NCI-H2029 treated with DMSO at 0.1 percent for 48 hours (cell line): ENCODE measurements around the gene C3orf18.
"Not testable (repeated sequence)": the region's sequence is repeated elsewhere in the genome, so short reads cannot be mapped to it uniquely, and the experiment has no call there.

ENCODE experiments used
- DNase-seq: peaks from one replicate; lab custom pipeline; 2025; lab: John Stamatoyannopoulos, UW

C3orf18 gene

DNA sequence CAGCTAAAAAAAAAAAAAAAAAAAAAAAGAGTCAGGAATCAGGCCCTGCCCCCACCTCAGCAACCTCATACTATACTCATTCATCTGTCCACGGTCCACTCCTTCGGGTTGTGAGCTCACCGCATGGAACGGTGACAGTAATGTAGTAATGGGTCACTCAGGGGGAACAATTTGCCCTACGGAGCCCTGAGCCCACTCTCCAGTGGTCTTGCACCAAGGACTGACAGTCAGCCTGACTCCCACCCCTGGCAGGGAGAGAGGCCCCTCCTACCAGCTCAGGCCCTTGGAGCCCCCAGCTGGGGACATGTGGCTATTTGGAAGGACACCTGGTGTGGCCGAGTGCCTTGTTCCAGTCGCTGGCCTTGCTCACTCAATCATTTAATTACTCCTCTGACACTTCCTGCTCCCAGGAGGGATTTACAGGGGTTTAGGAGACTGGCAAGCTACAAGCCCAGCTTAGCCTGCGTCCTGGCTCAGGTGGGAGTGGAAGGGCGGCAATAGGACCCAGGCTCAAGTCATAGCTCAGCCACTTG is 44.2 kb downstream of the C3orf18 start:
- DNase-seq: no peak

DNA sequence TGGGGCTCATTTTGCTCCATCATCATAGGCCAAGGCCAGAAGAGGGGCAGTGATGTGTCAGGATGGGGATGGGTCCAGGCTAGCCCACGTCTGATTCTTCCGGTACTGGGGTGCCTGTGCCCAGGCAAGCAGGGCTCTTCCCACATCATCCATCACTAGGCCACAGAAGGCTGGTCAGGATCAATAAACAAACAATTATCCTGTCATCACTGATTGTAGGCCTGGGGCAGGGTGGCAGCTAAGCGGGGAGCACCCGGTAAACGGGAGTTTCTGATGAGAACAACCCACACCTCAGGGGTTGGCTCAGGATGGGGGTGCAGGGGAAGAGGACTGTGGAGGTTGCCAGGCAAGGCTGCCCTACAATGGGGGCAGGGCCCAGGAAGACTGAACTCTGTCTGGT is 46.0 kb downstream of the C3orf18 start:
- no peak for DNase-seq

DNA sequence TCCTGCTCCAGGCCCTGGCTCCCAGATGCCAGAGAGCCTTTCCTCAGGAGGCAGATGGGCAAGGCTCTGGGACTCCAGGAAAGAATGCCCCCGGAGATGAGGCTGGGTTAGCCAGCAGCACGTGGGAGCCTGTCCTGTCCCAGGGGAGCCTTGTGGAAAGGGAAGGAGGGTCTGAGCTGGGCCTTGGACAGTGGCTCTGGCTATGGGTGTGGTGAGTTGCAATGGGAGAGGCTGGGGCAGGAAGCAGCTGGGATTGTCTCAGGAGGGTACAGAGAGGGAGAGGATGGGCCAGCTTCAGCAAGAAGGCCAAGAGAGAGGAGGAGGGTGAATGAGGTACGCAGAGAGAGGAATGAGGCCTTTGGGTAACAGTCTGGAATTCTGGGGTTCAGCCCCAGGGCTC is 46.7 kb downstream of the C3orf18 start:
- no peak for DNase-seq

DNA sequence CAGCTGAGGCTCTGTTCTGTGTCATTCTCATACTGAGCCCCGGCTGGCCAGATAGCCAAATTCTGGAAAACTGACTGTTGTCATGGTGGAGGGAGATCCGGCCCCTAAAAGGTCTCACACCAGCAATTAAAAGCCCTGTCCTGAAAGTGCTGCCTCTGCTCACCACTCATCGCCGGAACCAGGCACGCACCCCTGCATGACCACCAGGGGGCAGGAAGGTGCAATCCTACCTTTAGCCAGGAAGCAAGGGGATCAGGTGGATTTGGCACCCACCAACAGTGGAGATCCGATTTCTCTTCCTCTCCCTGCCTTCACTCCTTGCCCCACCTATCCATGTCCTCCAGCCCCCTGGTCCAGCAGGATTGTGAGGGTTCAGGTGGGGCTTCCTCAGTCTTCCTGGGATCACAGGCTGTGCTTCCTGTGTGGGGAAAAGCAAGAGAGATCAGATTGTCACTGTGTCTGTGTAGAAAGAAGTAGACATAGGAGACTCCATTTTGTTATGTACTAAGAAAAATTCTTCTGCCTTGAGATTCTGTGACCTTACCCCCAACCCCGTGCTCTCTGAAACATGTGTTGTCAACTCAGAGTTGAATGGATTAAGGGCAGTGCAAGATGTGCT is 48.0 kb downstream of the C3orf18 start:
- DNase-seq: peak; percentile 5

DNA sequence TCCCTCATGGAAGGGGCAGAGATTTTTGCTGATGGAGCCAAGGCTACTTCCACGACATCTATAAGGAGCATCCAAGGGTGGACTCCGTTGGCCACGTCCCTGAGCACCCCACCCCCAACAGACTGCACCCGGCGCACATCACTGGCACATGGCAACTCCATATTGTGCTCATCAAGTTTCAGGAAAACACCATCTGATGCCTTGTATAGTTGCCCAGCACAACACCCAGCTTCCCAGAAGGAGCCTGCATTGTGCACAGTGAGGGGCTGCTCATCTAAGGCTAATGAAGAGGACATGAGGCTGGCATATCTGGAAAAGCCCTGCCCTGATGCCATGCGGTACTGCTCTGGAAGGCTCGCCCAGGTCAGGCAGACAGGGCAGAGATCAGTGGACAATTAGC is 49.1 kb downstream of the C3orf18 start:
- no peak for DNase-seq

DNA sequence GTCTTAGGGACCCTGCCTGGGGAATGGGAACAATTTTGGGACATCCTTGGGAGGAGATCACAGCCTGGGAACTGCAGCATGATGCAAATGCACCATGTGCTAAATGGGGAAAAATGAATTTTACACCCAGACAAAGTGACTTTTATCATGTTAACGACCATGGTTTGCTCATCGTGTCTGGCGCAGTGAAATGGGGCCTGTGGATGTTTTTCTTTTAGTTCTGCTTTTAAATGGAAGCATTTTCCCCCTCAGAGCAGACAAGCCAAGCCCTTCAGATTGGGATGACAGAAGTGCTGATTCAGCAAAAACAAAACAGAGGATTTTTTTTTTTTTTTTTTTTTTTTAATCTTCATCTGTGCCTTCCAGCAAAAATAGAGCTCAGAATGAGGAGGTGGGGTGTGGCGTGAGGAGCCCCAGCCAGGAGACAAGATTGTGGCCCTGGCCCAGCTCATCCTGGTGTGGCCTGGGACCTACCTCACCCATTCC is 49.8 kb downstream of the C3orf18 start:
- DNase-seq: no peak

DNA sequence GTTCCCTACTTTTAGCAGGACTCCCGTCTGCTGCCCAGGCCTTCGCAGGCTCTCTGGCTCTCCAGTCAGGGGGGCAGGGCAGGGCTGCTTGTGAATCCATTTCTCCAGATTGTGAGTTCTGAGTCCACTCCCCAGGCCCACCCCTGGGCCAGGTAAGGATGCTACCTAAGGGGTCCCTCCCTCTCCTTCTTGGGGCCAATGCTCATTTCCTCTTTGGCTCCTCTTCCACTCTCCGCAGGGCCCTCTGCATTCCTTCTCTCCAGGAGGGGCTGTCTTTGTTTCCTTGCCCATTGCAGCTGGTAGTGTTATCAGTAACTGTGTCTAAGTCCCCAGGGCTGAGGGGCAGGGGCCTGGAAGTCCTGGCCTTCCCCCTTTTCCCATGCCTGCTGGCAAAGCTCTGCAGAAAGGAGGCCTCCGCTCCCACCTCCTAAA is 51.1 kb downstream of the C3orf18 start:
- no peak for DNase-seq

DNA sequence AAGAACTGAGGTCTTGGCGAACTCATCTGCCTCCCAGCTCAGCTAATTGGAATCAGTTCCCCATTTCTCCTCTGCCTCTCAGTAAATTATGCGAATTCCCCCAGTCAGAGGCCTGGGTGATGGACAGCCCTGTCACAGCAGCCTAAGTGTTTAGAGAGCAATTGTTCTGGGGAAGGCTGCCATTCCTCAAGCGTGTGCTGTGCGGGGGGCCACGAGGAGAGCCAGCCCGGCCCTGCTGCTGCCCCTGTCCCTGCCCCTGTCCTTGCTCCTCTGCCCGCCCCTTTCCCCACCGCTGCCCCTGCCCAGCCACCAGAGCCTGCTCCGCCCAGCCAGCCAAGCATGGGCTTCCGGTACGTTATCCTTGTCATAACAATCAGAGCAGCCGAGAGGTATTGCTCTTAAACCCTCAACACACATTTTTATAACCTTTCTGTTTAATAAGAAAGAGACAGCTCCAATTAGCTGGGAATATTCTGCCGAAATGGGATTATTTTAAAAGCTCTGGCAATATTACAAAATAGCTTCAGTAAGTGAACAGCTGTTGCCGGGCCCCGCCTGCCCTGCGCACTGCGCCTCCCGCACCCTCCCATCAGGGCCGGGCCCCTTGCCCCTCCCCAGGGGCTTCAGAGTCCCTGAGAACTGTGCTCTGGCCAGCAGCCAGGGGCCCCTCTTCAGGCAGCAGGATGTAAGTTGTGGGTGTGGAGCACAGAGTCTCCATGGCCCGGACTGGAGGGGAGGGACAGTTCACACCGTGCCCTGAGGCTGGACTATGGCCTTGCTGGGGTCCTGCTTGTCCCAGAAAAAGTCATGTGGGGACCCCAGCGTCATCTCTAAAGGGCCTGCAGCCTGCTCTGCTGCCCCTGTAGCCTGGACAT is 51.7 kb downstream of the C3orf18 start:
- no peak for DNase-seq

DNA sequence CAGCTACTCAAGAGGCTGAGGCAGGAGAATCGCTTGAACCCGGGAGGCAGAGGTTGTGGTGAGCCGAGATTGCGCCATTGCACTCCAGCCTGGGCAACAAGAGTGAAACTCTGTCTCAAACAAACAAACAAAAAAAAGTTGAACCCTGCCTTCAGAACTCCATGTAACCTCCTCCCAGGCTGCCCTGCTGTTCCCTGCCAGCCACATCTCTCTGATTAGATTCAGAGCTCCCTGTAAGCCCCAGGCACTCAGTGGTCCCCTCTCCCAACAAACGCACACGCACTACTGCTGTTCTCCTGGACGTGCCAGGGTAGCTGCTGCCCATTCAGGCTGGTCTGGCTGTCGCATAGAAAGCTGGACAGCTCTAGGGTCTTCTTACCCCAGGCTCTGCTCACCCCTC is 54.6 kb downstream of the C3orf18 start:
- DNase-seq: not testable (repeated sequence)

DNA sequence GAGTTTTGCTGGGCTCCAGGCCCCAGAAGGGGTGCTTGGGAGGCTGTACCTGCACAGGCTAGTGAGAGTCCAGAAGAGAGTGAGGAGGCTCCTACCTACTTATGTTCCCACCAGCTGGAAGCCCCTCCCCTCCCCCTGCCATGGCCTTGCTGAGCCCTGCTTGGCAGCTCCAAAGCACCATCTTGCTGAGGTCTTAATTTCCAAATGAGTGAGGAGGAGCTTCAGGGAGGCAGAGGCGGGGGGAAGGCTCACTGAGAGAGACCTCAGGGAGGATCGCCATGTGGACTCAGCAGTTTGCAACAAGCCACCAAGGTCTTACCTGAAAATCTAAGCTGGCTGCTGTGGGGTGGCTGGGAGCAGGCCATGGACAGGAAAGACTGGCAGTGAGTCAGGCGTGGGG is 55.4 kb downstream of the C3orf18 start:
- no peak for DNase-seq

DNA sequence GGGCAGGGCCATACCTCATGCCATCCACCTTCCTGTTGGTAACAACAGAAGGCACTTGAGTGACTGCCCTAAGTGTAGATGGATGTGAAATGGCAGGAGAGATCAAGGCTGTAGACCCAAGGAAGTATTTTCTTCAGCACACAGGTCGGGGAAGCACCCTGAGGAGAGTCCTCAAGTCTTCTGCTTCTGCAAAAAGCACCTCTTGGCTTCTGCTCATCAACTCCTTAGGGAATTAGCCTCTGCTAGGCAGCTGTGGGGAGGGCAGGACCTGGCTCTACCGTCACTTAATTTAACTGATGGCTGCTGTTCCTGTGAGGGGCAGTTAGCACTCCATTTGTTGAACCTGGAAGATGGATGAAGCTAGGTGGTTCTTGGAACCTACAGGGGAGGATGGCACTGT is 57.2 kb downstream of the C3orf18 start:
- no peak for DNase-seq

DNA sequence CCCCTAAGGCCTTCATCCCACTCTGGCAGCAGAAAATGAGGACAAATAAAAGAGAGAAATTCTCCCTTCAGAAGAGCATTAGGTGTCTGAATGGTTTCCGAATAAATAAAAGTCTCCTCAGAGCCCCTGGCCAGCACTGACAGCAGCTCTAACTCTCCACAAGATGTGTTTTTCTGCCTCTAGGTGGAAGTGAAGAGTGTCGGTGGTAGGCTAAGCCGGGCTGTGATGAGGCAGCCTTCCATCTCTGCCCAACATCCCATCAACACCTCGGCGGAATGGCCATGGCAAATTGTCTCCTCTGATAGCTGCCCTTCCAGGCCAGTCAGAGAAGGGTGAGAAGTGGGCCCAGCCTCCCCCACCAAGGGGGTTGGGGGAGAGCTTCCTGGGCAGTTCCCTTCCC is 57.8 kb downstream of the C3orf18 start:
- no peak for DNase-seq

DNA sequence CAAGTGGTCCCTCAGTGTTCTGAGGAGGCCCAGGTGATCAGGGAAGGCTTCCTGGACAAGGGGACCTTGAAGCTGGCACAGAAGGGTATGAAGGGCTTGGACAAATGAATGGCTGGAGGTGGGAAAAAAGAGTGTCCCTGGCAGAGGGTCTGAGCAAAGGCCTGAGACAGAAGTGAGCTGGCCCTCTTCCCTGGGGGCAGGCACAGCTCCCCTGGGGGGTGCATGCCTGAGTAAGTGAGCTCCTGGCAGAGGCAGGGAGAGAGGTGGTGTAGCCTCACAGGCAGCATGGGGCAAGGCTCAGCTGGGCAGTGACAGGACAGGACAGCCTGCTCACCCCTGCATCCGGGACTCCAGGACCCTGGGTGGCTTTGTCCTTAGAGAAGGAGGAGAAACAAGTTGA is 58.7 kb downstream of the C3orf18 start:
- no peak for DNase-seq
